ENCODE measurements around the gene OCIAD2.
"Not testable (repeated sequence)": the region's sequence is repeated elsewhere in the genome, so short reads cannot be mapped to it uniquely, and the experiment has no call there.

- TF ChIP-seq POLR2AphosphoS5, POLR2A, TAF1, SPI1, POU2F2 (IDR thresholded peaks at IDR 0.05; ENCODE audit: low read depth, low read length): not testable (repeated sequence)
These were observed 24.9 kb downstream of the OCIAD2 start for GRCh38 chr4:48881646-48882045.

Measured in GM12891 (cell line).